ENCODE measurements around the gene ABHD16B. TPM values are rescaled to one million over a fixed set of nuclear protein-coding genes. Genes with fewer than 3 reads are reported as not detected.

Gene ABHD16B
- polyA plus RNA-seq, 1 donor (not counting 4 experiments of a cell fraction or from before 2014, with no cell fraction given), result not detected

GRCh38 chr20:63823691-63824311 lies 37.5 kb upstream of the ABHD16B start:
- no peaks in the 10 kb centered on the region for H3K79me2 ChIP-seq (ENCODE audit: control insufficient read depth, insufficient read depth, low read length)
- DNase-seq (ENCODE audit: low read depth, low spot score) (no peak), FAIRE-seq (no peak)
- H3K36me3 ChIP-seq (ENCODE audit: control insufficient read depth in 2 of 2, extremely low read depth in 1 of 2, insufficient read depth in 2 of 2, low read length in 2 of 2), result no peaks in the 10 kb centered on the region
- H4K20me1 ChIP-seq (ENCODE audit: control insufficient read depth, extremely low read depth, insufficient read depth, low read length), result no peaks in the 10 kb centered on the region
- no peak for TF ChIP-seq CTCF (optimal IDR thresholded peaks at IDR 0.05 in 1 of 3, IDR thresholded peaks at IDR 0.05 in 1 of 3, conservative IDR thresholded peaks at IDR 0.05 in 1 of 3; ENCODE audit: extremely low read depth in 1 of 3, insufficient read depth in 2 of 3, low read length in 3 of 3)
- TF ChIP-seq EZH2 (IDR thresholded peaks at IDR 0.05; ENCODE audit: low read length), result no peak
- no peak overlapping the region for H2AFZ ChIP-seq (ENCODE audit: control insufficient read depth, low read length)
- H3K4me3 ChIP-seq (ENCODE audit: control insufficient read depth in 2 of 3, extremely low read depth in 1 of 3, insufficient read depth in 2 of 3, low read depth in 1 of 3, low read length in 3 of 3), result no peak overlapping the region
- H3K9ac ChIP-seq (ENCODE audit: control insufficient read depth, extremely low read depth, insufficient read depth, low read length), result no peak overlapping the region
- H3K27me3 ChIP-seq (ENCODE audit: control insufficient read depth, extremely low read depth, insufficient read depth, low read length), result peaks cover 13% of the 10 kb centered on the region
- no peaks in the 10 kb centered on the region for H3K4me1 ChIP-seq (ENCODE audit: control insufficient read depth, extremely low read depth, insufficient read depth, low read length)
- no peak overlapping the region for H3K27ac ChIP-seq (ENCODE audit: control insufficient read depth, insufficient read depth, low read length)
- no peak overlapping the region for H3K4me2 ChIP-seq (ENCODE audit: control insufficient read depth, extremely low read depth, insufficient read depth, low read depth, low read length)
- H3K9me3 ChIP-seq (ENCODE audit: control insufficient read depth, low read depth, low read length), result no peaks in the 10 kb centered on the region
- no peaks in the 10 kb centered on the region for H3K9me1 ChIP-seq (ENCODE audit: control insufficient read depth, extremely low read depth, insufficient read depth, low read length)
- dilution Hi-C loops (cut with MboI; ENCODE audit: extremely low pct_ligation_motif_present, low sequenced_read_pairs), result no loop called here

DNA sequence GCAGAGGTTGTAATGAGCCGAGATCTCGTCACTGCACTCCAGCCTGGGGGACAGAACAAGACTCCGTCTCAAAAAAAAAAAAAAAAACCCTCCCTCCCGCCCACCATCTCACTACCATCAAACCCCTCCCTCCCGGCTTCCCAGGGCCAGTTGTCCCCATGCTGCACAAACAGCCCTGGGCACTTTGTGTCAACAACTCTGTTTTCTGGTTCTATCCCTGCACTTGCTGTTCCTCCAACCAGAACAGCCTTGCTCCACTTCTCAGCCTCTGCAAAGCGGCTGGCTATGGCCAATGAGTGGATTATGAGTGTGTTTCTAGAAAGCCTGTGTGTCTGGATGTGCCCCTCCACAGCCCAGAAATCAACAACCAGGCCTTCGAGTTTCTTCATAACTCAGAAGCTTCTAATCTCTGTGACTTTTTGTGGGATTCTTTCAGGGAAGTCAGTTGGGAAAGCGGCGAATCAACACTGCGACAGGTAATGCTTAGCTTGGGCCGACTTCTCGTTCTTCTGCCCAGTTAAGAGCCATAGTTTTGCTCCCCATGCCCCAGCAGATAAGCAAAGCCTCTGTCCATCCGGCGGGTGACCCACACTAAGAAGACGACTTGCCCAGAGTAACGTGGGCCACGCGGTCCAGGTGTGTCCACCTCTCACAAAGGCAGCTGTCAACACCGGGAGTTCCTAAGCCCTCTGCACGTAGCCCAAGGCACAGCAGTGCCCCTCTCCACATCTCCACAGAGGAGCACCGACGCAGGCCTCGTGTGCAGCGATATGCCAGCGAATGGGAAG lies 35.8 kb upstream of the ABHD16B start:
- peaks cover 27% of the 10 kb centered on the region for H3K27me3 ChIP-seq (ENCODE audit: control insufficient read depth, extremely low read depth, insufficient read depth, low read length)
- FAIRE-seq (no peak), DNase-seq (ENCODE audit: low read depth, low spot score) (no peak)
- H3K27ac ChIP-seq (ENCODE audit: control insufficient read depth, insufficient read depth, low read length), result no peak overlapping the region
- H4K20me1 ChIP-seq (ENCODE audit: control insufficient read depth, extremely low read depth, insufficient read depth, low read length), result no peaks in the 10 kb centered on the region
- H3K4me1 ChIP-seq (ENCODE audit: control insufficient read depth, extremely low read depth, insufficient read depth, low read length), result no peaks in the 10 kb centered on the region
- no peak overlapping the region for H3K4me2 ChIP-seq (ENCODE audit: control insufficient read depth, extremely low read depth, insufficient read depth, low read depth, low read length)
- dilution Hi-C loops (cut with MboI; ENCODE audit: extremely low pct_ligation_motif_present, low sequenced_read_pairs), result no loop called here
- H3K9me1 ChIP-seq (ENCODE audit: control insufficient read depth, extremely low read depth, insufficient read depth, low read length), result no peaks in the 10 kb centered on the region
- no peak overlapping the region for H2AFZ ChIP-seq (ENCODE audit: control insufficient read depth, low read length)
- H3K36me3 ChIP-seq (ENCODE audit: control insufficient read depth in 2 of 2, extremely low read depth in 1 of 2, insufficient read depth in 2 of 2, low read length in 2 of 2), result no peaks in the 10 kb centered on the region
- no peak overlapping the region for H3K9ac ChIP-seq (ENCODE audit: control insufficient read depth, extremely low read depth, insufficient read depth, low read length)
- no peaks in the 10 kb centered on the region for H3K79me2 ChIP-seq (ENCODE audit: control insufficient read depth, insufficient read depth, low read length)
- no peak for TF ChIP-seq CTCF (optimal IDR thresholded peaks at IDR 0.05 in 1 of 3, IDR thresholded peaks at IDR 0.05 in 1 of 3, conservative IDR thresholded peaks at IDR 0.05 in 1 of 3; ENCODE audit: extremely low read depth in 1 of 3, insufficient read depth in 2 of 3, low read length in 3 of 3)
- no peak for TF ChIP-seq EZH2 (IDR thresholded peaks at IDR 0.05; ENCODE audit: low read length)
- H3K9me3 ChIP-seq (ENCODE audit: control insufficient read depth, low read depth, low read length), result no peaks in the 10 kb centered on the region
- H3K4me3 ChIP-seq (ENCODE audit: control insufficient read depth in 2 of 3, extremely low read depth in 1 of 3, insufficient read depth in 2 of 3, low read depth in 1 of 3, low read length in 3 of 3), result no peak overlapping the region

Measured in keratinocyte (primary cell).